ENCODE results near the gene BMPR1A.

Gene BMPR1A

GRCh38 chr10:86756511-86757112 is at the start of gene BMPR1A:
Gene BMPR1A (plus strand): TSS chr10:86756619. CDS start chr10:86876019, 119,400 bp downstream.
- no peak for DNase-seq (ENCODE audit: low read depth, low spot score)

- no peak for DNase-seq (ENCODE audit: low read depth, low spot score)
Measured at GRCh38 chr10:86706977-86707376, 49.4 kb upstream of the BMPR1A start.

GRCh38 chr10:86707505-86707904 is 48.9 kb upstream of the BMPR1A start:
- DNase-seq (ENCODE audit: low read depth, low spot score): no peak

GRCh38 chr10:86708068-86708782 is 48.2 kb upstream of the BMPR1A start:
- DNase-seq (ENCODE audit: low read depth, low spot score): no peak

- no peak for DNase-seq (ENCODE audit: low read depth, low spot score)
Measured at GRCh38 chr10:86708783-86709380, 47.5 kb upstream of the BMPR1A start.

GRCh38 chr10:86709396-86710185 is 46.8 kb upstream of the BMPR1A start:
- DNase-seq (ENCODE audit: low read depth, low spot score): no peak

GRCh38 chr10:86710987-86711512 is 45.4 kb upstream of the BMPR1A start:
- DNase-seq (ENCODE audit: low read depth, low spot score): no peak

- no peak for DNase-seq (ENCODE audit: low read depth, low spot score)
Measured at GRCh38 chr10:86711513-86712316, 44.7 kb upstream of the BMPR1A start.

- no peak for DNase-seq (ENCODE audit: low read depth, low spot score)
Measured at GRCh38 chr10:86712317-86712707, 44.1 kb upstream of the BMPR1A start.

GRCh38 chr10:86715156-86715795 is 41.1 kb upstream of the BMPR1A start:
- DNase-seq (ENCODE audit: low read depth, low spot score): no peak

- DNase-seq (ENCODE audit: low read depth, low spot score): no peak
Measured at GRCh38 chr10:86715836-86716235, 40.6 kb upstream of the BMPR1A start.

GRCh38 chr10:86716466-86716865 is 40.0 kb upstream of the BMPR1A start:
- DNase-seq (ENCODE audit: low read depth, low spot score): no peak

- no peak for DNase-seq (ENCODE audit: low read depth, low spot score)
Measured at GRCh38 chr10:86718556-86718955, 37.9 kb upstream of the BMPR1A start.

GRCh38 chr10:86721232-86721631 is 35.2 kb upstream of the BMPR1A start:
- DNase-seq (ENCODE audit: low read depth, low spot score): no peak

GRCh38 chr10:86723009-86723408 is 33.4 kb upstream of the BMPR1A start:
- DNase-seq (ENCODE audit: low read depth, low spot score): no peak

- no peak for DNase-seq (ENCODE audit: low read depth, low spot score)
Measured at GRCh38 chr10:86724445-86724844, 32.0 kb upstream of the BMPR1A start.

- no peak for DNase-seq (ENCODE audit: low read depth, low spot score)
Measured at GRCh38 chr10:86725980-86726676, 30.3 kb upstream of the BMPR1A start.

- DNase-seq (ENCODE audit: low read depth, low spot score): no peak
Measured at GRCh38 chr10:86726677-86726999, 29.8 kb upstream of the BMPR1A start.

GRCh38 chr10:86727470-86727869 is 28.9 kb upstream of the BMPR1A start:
- DNase-seq (ENCODE audit: low read depth, low spot score): no peak

- no peak for DNase-seq (ENCODE audit: low read depth, low spot score)
Measured at GRCh38 chr10:86728056-86728455, 28.4 kb upstream of the BMPR1A start.
